HG03442 (cell line): Measurements from ENCODE around the gene USP38.
"Not testable (repeated sequence)": the region's sequence is repeated elsewhere in the genome, so short reads cannot be mapped to it uniquely, and the experiment has no call there.

ENCODE experiments used
- ATAC-seq: cut with Tn5 transposase; IDR thresholded peaks from one replicate; pipeline ENCODE4 v1.9.1; 2021; ENCODE audit warnings: mild to moderate bottlenecking, moderate library complexity; ENCODE audit not compliant: unreplicated experiment

USP38 gene

DNA sequence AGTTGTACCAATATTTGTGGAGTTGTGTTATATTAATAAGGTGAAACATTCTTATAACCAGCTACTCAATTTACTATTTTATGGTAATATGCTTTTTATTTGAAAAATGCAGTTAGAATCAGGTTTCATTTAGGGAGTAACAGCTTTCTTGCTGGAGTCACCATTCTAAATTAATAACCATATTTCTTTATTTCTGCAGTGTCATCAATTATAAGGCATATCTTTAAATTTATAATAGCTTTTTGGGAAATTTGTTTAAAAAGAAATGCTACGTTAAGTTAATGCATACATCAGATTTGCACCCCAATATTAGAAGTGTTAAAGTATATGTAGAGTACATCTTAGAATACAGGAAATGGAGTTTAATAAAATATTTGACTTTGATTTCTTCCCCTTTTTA lies 18.9 kb downstream of the USP38 start:
- no peak for ATAC-seq

DNA sequence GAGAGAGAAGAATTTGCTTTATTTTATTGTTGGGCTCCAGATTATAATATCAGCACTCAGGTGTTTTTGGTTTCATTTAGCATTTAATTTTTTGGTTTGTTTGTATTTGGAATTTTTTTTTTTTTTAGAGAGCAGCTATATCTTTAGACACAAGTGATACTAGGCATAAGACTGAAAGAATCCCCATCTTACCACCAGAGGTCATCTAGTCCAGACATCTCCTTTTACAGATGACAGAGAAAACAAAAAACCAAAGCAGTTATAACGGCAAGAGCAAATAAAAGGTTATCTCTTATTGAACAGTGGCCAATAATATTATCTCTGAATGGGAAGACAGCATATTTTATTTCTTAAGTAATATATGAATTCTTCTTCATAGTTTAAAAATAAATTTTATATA lies 22.8 kb downstream of the USP38 start:
- ATAC-seq, result no peak

DNA sequence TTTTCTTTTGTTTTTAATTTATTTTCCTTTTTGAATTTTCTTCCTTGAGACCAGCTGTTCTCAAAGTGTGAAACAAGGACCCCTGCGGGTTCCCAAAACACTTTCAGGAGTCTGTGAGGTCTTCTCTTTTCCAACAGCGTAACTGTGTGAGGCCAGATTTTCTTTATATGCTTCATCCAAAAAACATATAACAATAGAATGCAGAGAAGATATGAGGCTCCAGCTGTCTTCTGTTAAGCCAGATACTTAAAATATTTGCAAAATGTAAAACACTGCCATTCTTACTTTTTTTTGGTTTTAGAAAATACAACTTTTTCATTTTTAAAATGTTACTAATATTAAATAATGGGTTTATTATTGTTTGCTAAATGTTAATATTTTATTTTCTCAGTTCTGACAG lies 27.8 kb downstream of the USP38 start:
- no peak for ATAC-seq

DNA sequence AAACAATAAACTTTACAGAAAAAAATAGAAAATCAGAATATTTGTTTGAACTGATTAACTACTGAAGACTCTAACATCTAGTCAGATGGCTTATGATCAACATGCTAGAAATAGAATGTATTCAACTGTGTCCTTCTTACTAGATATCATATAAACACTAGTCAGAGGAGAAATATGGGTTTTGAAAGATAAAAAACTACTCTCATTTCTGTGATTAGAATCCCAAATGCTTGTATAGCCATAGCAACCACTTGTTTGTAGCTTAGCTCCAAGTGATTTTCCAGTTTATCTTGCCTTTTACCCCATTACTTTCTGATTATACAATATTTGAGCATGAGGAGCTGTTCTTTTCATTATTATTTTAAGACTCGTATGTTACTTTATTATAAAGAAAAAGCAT lies 31.2 kb downstream of the USP38 start:
- ATAC-seq, result no peak

DNA sequence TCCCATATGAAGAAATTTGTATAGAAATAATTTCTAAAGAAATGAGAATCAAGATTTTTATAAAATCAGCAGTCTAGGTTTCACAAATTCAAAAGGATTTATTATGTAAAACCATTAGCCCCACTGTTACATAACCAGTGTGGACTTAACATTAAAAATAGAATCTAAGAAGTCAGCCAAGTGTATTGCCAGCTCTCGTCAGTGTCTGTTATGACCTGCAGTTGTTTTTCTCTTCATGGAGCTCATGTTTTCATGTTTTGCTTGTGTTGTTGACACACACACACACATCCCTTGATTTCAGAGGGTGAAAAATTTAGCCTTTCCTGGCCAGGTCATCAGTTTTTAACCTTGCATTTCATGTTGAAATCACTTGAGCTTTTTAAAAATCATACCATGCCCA lies 39.5 kb downstream of the USP38 start:
- ATAC-seq, result no peak

DNA sequence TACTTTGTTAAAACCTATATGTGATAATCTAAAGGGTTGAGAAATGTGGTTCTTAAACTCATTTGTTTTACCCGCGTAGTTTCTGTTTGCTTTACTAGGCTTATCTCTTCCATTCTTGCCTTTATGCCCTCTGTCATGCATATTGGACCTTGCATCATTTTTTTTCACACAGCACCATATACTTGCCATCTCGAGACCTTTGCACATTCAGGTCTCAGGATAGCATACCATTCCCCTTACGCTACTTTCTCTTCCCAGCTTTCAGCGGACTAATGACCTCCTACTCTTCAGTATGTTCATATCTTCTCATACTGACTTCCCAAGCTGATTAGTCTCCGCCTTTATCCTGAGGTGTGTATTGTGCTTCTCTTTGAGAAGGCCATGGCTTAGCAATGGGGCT lies 40.5 kb downstream of the USP38 start:
- ATAC-seq, result no peak

DNA sequence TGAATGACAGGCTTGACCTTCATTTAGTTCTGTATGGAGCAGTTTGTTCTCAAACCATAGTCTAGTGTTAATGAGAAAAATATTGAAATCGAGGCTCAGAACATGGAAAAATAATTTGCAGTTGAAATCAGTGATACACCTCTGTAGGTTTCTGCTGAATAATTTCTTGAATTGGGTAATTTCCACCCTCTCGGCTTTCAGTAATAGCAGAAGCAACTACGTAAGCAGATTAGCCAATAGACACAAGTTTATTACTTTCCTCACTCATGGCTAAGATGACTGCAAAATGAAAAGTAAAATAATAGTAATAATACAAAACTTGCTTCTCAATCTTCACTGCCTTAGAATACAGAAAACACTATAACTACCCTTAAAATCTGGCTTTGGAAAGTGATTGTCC lies 46.0 kb downstream of the USP38 start:
- no peak for ATAC-seq

DNA sequence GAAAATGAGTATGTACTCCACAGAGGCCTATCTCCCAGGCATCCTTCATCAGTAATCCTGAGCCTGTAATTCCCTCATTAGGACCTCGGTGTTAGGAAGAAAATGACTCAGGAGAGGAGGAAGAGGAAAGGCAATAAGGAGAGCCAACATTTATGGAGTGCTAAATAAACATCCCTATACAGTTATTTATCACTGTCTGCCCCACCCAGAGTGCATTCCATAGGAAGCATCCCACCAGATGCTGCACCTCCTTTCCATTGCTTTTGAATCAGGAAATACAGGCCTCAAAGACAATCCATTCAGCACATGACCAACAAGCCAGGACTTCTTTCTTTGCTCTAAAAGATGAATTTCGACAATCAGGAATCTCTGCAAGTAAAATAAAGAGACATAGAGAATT lies 47.6 kb downstream of the USP38 start:
- ATAC-seq, result no peak

DNA sequence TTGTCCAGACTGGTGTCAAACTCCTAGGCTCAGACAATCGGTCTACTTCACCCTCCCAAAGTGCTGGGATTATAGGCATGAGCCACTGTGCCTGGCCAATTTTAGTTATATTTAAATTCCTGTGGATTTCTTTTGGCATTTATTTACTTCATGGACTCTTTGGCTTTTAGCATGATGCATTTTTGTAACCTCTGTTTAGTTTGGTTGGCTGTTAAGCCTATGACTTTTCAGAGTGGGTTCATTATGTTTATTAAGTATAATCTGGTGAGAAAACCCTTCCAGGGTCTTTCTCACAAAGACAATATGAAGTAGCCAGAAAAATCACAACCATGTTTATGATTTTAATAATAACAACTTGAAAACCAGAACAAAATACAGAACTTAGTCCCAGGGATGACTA lies 49.4 kb downstream of the USP38 start:
- ATAC-seq, result no peak

DNA sequence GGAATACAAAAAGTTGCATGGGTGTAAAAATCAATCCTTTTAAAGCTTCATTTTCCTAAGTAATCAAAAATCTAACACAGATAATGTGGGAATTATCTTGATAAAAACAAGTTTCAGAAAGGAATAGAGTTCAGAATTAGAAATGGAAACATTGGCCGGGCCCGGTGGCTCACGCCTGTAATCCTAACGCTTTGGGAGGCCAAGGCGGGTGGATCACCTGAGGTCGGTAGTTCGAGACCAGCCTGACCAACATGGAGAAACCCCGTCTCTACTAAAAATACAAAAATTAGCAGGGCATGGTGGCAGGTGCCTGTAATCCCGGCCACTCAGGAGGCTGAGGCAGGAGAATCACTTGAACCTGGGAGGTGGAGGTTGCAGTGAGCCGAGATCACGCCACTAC lies 52.5 kb downstream of the USP38 start:
- ATAC-seq, result not testable (repeated sequence)

DNA sequence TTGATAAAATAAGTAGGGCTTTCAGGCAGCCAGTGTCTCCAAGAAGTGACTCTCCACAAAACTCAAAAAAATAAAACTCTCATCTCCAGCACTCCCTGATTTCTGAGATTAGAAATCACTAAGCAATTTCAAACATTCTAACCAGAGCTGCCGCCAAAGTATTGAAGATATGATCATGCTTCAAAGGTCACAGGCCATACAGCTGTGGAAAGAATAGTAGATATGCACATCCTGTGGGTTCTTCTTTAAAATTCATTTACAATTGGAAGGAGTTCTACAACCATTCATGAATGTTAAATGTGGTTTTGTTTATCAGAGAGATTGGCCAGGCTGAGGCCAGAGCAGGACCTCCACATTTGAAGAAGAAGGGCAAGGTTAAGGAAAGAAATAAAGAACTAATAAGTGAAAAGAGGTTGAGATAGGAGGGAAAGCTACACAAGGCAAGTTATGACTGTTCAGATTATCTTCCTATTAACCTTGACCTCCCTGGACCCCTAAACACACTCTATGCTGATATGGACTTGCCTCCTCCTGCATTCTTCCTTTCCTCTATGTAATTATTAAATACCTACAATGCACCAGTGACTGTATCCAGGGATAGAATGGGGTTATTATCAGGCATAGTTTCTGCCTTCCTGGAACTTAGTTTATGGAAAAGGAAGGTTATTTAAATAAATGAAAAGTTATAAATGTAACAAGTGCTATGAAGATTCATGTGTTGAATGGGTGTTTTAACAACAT lies 56.4 kb downstream of the USP38 start:
- ATAC-seq, result no peak

DNA sequence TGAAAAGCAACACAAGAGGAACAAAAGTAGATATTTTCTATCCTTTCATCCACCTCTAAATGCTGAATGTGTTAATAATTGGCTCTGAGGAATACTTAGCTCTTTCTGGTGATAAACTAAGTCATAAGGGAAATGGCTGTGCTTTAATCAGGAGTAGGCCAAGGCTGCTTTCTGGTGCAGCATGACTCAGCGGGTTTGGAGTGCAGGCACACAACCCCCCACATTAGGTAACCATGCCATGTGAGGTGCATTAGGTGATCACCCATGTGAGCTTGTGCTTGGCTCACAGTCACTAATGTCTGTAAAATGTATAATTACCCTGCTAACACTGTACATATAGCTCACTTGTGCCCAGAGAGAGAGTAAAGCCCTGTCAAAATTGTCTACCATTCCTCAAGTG lies 57.2 kb downstream of the USP38 start:
- no peak for ATAC-seq

DNA sequence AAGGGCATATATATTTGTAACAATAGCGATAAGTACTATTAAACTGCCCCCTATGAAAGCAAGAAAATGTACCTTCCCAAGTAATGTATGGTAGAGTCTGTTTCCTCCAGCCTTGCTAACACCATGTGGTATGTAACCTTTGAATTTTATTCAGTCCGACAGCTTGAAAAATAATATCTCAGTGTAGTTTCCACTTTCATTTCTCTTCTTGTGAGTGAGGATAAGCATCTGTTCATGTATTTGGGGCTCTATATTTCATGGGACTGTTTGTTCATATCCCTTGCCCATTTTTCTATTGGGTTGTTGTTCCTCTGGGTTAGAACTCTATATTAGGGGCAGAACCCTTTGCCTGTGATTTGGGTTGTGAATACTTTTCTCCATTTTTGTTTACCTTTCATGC lies 58.3 kb downstream of the USP38 start:
- ATAC-seq, result no peak

DNA sequence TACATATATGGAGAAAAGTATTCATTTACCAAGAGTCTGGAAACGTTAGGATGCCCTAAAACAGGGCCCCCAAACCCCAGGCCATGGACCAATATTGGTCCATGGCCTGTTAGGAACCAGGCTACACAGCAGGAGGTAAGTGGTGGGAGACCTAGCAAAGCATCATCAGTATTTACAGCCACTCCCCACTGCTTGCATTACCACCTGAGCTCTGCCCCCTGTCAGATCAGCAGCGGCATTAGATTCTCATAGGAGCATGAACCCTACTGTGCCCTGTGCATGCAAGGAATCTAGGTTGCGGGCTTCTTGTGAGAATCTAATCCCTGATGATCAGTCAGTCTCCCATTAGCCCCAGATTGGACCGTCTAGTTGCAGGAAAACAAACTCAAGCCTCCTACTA lies 62.3 kb downstream of the USP38 start:
- ATAC-seq, result no peak

DNA sequence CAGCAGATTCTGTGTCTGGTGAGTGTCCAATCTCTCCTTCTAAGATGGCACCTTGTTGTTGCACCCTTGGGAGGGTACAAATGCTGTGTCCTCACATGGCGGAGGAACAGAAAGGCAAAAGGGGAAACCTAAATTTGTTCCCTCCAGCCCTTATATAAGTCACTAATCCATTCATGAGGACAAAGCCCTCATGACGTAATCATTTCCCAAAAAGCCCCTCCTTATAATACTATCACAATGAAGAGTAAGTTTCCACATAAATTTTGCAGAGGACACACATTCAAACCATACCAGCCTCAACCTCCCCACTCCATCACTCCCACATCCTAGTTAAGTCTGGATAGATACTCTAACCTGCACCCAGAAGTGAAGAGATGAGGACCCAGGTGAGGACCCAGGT lies 63.1 kb downstream of the USP38 start:
- no peak for ATAC-seq

DNA sequence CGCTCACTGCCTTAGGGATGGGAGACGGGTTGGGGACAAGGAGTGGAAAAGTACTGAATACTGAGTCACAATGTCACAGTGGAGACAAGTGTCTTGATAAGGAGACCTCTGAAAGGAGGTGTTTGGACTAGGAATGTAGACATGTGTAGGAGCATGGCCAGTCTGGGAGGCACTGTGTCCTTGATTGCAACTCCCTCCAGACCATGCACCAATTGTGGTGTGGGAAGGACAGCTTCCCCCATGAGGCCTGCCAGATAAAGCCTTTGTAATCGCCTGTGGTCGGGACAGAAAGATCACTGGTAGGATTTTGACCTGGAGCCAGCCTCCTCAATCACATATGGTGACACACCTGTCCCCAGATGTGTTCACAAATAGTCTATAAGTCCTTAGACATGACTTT lies 64.1 kb downstream of the USP38 start:
- no peak for ATAC-seq

DNA sequence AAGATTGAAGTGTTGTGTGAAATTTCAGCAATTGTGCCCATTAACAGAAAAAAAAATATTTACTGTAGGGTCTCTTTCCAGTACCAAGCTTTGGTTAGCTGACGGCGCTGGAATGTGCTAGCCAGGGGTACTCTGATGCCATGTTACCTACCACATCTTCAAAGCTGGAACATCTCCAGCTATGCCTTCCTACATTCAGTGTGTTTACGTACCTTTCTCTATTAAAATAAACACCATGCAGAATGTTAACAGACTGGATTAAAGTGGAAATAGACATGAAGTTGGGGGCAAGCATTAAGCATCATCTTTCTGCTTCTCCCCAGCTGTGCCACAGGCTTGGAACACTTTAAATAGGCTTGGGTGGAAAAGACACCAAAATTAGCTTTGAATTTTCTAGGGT lies 65.9 kb downstream of the USP38 start:
- no peak for ATAC-seq

DNA sequence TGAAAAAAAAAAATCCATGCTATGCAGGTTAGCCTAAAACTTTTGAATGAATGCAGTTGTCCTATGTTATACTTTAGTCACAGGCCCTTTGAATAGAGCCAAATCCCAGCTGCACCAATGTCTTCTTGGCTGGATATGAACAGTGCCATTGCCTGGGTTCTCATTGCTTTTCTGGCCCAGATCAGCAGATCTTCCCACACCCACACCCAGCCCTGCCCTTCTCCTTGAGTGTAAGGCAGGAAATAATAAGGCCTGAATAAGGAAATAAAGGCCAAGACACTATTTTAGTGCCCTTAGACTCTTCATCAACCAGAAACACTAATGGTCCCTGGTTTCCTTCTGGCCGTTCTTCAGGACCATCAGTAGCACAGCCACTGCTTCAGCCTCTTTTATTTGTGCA lies 66.6 kb downstream of the USP38 start:
- no peak for ATAC-seq

DNA sequence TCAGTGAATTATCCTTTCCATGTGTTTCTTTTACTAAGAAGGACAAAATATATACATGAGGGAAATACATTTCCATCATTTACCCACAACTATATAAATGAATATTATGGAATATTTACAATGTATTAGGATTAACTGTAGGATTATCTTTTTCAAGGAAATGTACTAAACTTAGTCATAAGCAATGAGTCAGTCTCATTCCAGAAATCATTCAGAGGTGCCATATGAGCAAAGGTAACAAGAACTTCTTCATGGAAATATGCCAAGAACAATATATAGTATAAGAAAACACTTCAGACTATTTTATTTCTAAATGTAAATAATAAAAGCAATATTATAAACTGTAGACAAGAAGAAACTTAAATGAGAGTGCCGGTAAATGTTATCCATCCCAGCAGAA lies 67.1 kb downstream of the USP38 start:
- no peak for ATAC-seq

DNA sequence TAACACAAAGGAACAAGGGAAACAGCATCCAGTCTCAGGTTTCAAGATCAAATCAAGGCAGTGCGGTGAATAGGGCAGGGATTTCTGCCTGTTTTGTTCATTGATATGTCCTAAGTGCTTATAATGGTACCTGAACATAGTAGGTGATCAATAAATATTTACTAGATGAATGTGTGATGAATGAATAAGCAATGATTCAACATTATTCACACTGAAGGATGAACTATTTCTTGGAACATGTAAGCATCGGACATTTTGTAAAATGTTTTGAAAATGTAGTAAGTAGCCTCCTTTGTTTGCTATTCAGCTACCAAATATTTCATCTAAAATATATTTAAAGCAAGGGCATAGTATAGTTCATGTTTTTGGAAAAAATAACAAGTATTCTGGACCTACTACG lies 67.8 kb downstream of the USP38 start:
- ATAC-seq, result no peak

DNA sequence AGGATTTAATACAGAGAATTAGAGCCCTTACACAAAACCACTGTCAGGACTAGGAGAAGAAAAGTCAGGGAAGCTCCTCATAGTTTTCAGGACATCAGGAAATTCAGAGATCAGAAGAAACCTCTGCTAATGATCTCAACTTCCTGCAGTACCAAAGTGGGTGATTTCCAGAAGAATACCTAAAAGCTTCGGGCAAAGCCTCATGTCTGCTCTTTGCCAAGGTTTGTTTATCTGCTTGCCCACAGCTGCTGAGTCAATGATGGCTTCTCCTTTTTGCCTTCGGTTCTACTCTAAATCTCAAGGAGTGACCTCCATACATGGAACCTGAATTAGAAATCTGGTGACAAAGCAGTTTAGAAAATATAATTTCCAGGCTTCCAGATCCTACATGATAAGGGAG lies 68.4 kb downstream of the USP38 start:
- no peak for ATAC-seq

DNA sequence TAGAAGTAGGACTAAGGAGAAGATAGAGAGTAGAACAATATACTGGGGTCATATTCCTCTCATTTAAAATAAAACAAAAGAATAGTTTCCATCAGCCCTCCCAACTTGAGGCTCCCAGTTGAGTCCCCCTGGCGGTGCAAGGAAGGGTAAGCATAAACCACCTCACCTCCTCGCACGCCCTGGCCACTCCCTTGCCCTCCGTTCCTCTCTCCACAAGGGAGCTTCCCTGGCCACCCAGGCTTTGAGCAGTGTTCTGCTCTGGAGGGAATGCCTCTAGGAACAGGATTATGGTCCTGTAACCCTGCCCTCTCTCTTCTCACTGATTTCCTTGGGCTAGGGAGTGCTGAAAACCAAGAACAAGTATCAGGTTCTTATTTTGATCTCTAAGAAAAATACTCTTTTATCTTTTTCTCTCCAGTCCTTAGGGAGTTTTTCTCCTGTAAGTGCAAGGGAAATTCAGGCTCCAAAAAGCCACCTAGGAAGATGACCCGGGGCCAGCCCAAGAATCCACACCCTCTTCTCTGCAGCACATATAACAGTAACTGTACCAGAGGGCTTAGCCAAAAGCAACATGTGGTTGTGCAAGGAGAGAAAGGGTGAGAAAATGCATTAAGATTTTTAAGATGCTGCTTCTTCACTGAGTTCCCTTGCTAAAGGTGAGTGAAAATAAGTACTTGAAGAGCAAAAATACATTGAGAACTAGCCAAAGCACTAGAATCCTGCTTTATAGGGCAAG lies 69.9 kb downstream of the USP38 start:
- no peak for ATAC-seq

DNA sequence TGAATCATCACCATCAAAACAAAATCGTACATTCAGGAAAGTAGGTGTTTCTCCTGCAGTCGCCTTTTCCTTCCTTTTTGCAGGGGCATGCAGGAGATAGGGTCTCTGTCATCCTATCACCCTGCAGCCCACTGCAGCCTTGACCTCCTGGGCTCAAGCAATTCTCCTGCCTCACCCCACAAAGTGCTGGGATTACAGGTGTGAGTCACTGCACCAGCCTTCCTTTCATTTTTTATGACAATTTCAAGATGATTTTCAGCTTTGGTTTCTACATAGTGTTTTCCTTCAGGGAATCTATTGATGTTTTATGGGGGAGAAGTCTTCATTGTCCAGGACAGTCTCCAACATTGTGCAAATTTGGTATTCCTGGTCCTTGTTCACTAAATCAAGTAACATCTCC lies 71.7 kb downstream of the USP38 start:
- ATAC-seq, result no peak
